SK-N-SH (cell line): ENCODE data around the gene NLK. TPM values are rescaled to one million over a fixed set of nuclear protein-coding genes. Genes with fewer than 3 reads are reported as not detected.
"Not testable (repeated sequence)": the region's sequence is repeated elsewhere in the genome, so short reads cannot be mapped to it uniquely, and the experiment has no call there.

ENCODE experiments used
- CTCF ChIA-PET: fragments of 300-600, 350-600 bp; formaldehyde crosslinking; extraction: SDS; loops from one replicate; lab custom pipeline; 2021; lab: Yijun Ruan, JAX
- POLR2A ChIA-PET: fragments of 350-600 bp; sonication (Branson Sonifier 250); formaldehyde crosslinking; extraction: SDS; loops from one replicate; lab custom pipeline; 2020; ENCODE audit warnings: antibody characterized with exemption, inconsistent platforms; lab: Yijun Ruan, JAX
- DNase-seq: peaks from one replicate; pipeline ENCODE4 v3.0.0; 2012
- H2AFZ ChIP-seq: fragments of 200-600 bp; sonication (generic); 2 replicates; pipeline ENCODE4 v1.8.1; 2016; ENCODE audit warnings: antibody characterized with exemption, mild to moderate bottlenecking, low read depth
- H3F3A ChIP-seq: fragments of 200-600 bp; sonication (generic); replicated peaks from 2 replicates; pipeline ENCODE3; 2016; ENCODE audit warnings: antibody characterized with exemption, mild to moderate bottlenecking; ENCODE audit not compliant: insufficient read depth
- H3K27ac ChIP-seq, 2 experiments: fragments of 200-500 bp in 1 of 2; fragments of 200-600 bp in 1 of 2; sonication (Bioruptor generic) in 1 of 2; sonication (generic), shearing (Covaris generic) in 1 of 2; 2 replicates each; pipeline versions ENCODE4 v1.5.1 to v1.6.1; 2014 to 2016; ENCODE audit warnings: low read depth in 2 of 2, inconsistent platforms in 1 of 2, low read length in 1 of 2, mild to moderate bottlenecking in 1 of 2, mixed read lengths in 1 of 2
- H3K27me3 ChIP-seq: fragments of 200-600 bp; sonication (generic), shearing (Covaris generic); 2 replicates; pipeline ENCODE4 v1.6.1; 2016; ENCODE audit warnings: mixed run types; ENCODE audit not compliant: insufficient read depth
- H3K36me3 ChIP-seq, 2 experiments: fragments of 200-500 bp in 1 of 2; fragments of 200-600 bp in 1 of 2; sonication (Bioruptor generic) in 1 of 2; sonication (generic) in 1 of 2; replicated peaks in 1 of 2; 2 replicates each; pipeline versions ENCODE3 to v1.5.1; 2014 to 2016; ENCODE audit warnings: low read length in 1 of 2, mild to moderate bottlenecking in 1 of 2; ENCODE audit not compliant: insufficient read depth in 2 of 2, control insufficient read depth in 1 of 2
- H3K4me1 ChIP-seq, 2 experiments: fragments of 200-500 bp in 1 of 2; fragments of 200-600 bp in 1 of 2; sonication (Bioruptor generic) in 1 of 2; sonication (generic), shearing (Covaris generic) in 1 of 2; 2 replicates each; pipeline versions ENCODE4 v1.5.1 to v1.6.1; 2014 to 2016; ENCODE audit warnings: low read depth in 1 of 2, low read length in 1 of 2, mixed run types in 1 of 2; ENCODE audit not compliant: insufficient read depth in 2 of 2, control insufficient read depth in 1 of 2
- H3K4me2 ChIP-seq: fragments of 200-600 bp; sonication (generic), shearing (Covaris generic); 2 replicates; pipeline ENCODE4 v1.6.1; 2017; ENCODE audit warnings: mixed run types
- H3K4me3 ChIP-seq, 2 experiments: fragments of 200-500 bp in 1 of 2; fragments of 200-600 bp in 1 of 2; sonication (Bioruptor generic) in 1 of 2; sonication (generic), shearing (Covaris generic) in 1 of 2; 2 replicates each; pipeline versions ENCODE4 v1.5.1 to v1.8.1; 2014 to 2016; ENCODE audit warnings: low read depth in 2 of 2, inconsistent platforms in 1 of 2, low read length in 1 of 2, mild to moderate bottlenecking in 1 of 2, mixed read lengths in 1 of 2, moderate library complexity in 1 of 2
- H3K79me2 ChIP-seq: fragments of 200-600 bp; sonication (generic); 2 replicates; pipeline ENCODE4 v1.8.1; 2017; ENCODE audit warnings: mild to moderate bottlenecking; ENCODE audit not compliant: insufficient read depth
- H3K9ac ChIP-seq: fragments of 200-600 bp; sonication (generic); 2 replicates; pipeline ENCODE4 v1.6.1; 2017; ENCODE audit warnings: mixed run types
- H3K9me2 ChIP-seq: fragments of 200-600 bp; sonication (generic); 2 replicates; pipeline ENCODE4 v1.6.1; 2017; ENCODE audit warnings: mixed run types
- H3K9me3 ChIP-seq: fragments of 200-600 bp; sonication (generic); 2 replicates; pipeline ENCODE4 v1.6.1; 2017; ENCODE audit warnings: mixed run types, mild to moderate bottlenecking, moderate library complexity
- H4K20me1 ChIP-seq: fragments of 200-600 bp; sonication (generic); 2 replicates; pipeline ENCODE4 v1.6.1; 2017; ENCODE audit warnings: mild to moderate bottlenecking, mixed run types; ENCODE audit not compliant: insufficient read depth
- CHD2 ChIP-seq: fragments of 150-350 bp; IDR thresholded peaks from 2 replicates; pipeline ENCODE4 v1.6.1; 2018; ENCODE audit warnings: low read length; ENCODE audit not compliant: partially characterized antibody
- EP300 ChIP-seq, 2 experiments: IDR thresholded peaks; 2 replicates each; pipeline versions ENCODE4 v1.4.0 to v1.6.1; 2012; ENCODE audit warnings: borderline replicate concordance in 1 of 2, low read depth in 1 of 2, low read length in 1 of 2
- FOXJ3 ChIP-seq: sonication (generic); formaldehyde crosslinking; IDR thresholded peaks from 2 replicates; pipeline ENCODE4 v1.5.1; 2020; ENCODE audit warnings: mild to moderate bottlenecking, missing genetic modification reagents
- GABPA ChIP-seq: IDR thresholded peaks from 2 replicates; pipeline ENCODE4 v1.4.0; 2012; ENCODE audit warnings: low read depth, mild to moderate bottlenecking
- GATA2 ChIP-seq: sonication (generic); formaldehyde crosslinking; IDR thresholded peaks from 2 replicates; pipeline ENCODE4 v1.5.0; 2020; ENCODE audit warnings: mild to moderate bottlenecking, missing genetic modification reagents
- IRF3 ChIP-seq: fragments of 150-350 bp; IDR thresholded peaks from 2 replicates; pipeline ENCODE4 v1.6.1; 2016; ENCODE audit warnings: mild to moderate bottlenecking, low read depth, low read length
- MAX ChIP-seq: IDR thresholded peaks from 2 replicates; pipeline ENCODE4 v1.4.0; 2012; ENCODE audit warnings: low read depth
- PBX3 ChIP-seq: IDR thresholded peaks from 2 replicates; pipeline ENCODE4; 2012
- POLR2AphosphoS5 ChIP-seq: IDR thresholded peaks from 2 replicates; pipeline ENCODE4 v1.6.1; 2012; ENCODE audit warnings: low read depth, low read length
- RAD21 ChIP-seq: IDR thresholded peaks from 2 replicates; pipeline ENCODE4 v1.6.1; 2012; ENCODE audit warnings: mild to moderate bottlenecking, low read length
- RCOR1 ChIP-seq: fragments of 150-350 bp; IDR thresholded peaks from 2 replicates; pipeline ENCODE4 v1.6.1; 2017; ENCODE audit warnings: antibody characterized with exemption, low read length
- RXRA ChIP-seq: IDR thresholded peaks from 2 replicates; pipeline ENCODE4 v1.4.0; 2012; ENCODE audit warnings: low read depth, mild to moderate bottlenecking, borderline replicate concordance
- TCF12 ChIP-seq: IDR thresholded peaks from 2 replicates; pipeline ENCODE4 v1.4.0; 2012
- TEAD4 ChIP-seq: IDR thresholded peaks from 2 replicates; pipeline ENCODE4 v1.4.0; 2012; ENCODE audit warnings: mild to moderate bottlenecking, borderline replicate concordance; ENCODE audit not compliant: insufficient read depth
- YY1 ChIP-seq: IDR thresholded peaks from 2 replicates; pipeline ENCODE4 v1.4.0; 2012; ENCODE audit warnings: low read depth, mild to moderate bottlenecking
- WGBS: methylation state at CpG from one replicate; pipeline ENCODE4 v1.1.6; 2017; ENCODE audit warnings: low lambda C conversion rate; 5-methylcytosine and 5-hydroxymethylcytosine counted together
- polyA plus RNA-seq, 3 experiments: library from polyadenylated mRNA; depleted of rRNA; stranded (reverse); fragments of >200 nt; gene quantifications; 2 replicates each; pipeline ENCODE4 v1.2.3, GENCODE V29; 2012

The NLK gene
- polyA plus RNA-seq, 1 of the 3 experiments (the other 2 are of a cell fraction): 12.3 TPM

- Histone ChIP-seq H4K20me1 (no peaks in the 10 kb centered on the region), H3K9me2 (no peaks in the 10 kb centered on the region), H3K36me3 (peaks cover 11 to 35% of the 10 kb centered on the region in 2 experiments), H3K9me3 (no peaks in the 10 kb centered on the region), H3K4me1 (peaks cover 0 to 36% of the 10 kb centered on the region in 2 experiments; a peak in 2 of 4 replicates), H3K27me3 (no peaks in the 10 kb centered on the region), H3K4me3 (no peak overlapping the region), H2AFZ (no peak overlapping the region), H3K9ac (no peak overlapping the region), H3F3A (no peaks in the 10 kb centered on the region), H3K4me2 (no peak overlapping the region), H3K79me2 (no peaks in the 10 kb centered on the region), H3K27ac (no peak overlapping the region)
- POLR2A ChIA-PET: no interaction called here
- CTCF ChIA-PET: no interaction called here
- TF ChIP-seq TCF12: no peak
- no peak for TF ChIP-seq GABPA
- TF ChIP-seq EP300 (IDR thresholded peaks at IDR 0.05; ENCODE audit: borderline replicate concordance in 1 of 2, low read depth in 1 of 2, low read length in 1 of 2): no peak
- TF ChIP-seq RCOR1: no peak
- no peak for TF ChIP-seq FOXJ3 (CRISPR knock-in tag)
- TF ChIP-seq TEAD4: no peak
- no peak for TF ChIP-seq RXRA
- TF ChIP-seq RAD21: no peak
- TF ChIP-seq POLR2AphosphoS5: no peak
- no peak for TF ChIP-seq CHD2
- TF ChIP-seq YY1: no peak
- TF ChIP-seq MAX: no peak
- TF ChIP-seq PBX3: no peak
- TF ChIP-seq IRF3: no peak
- TF ChIP-seq GATA2 (CRISPR knock-in tag): no peak
- 97% methylated on average over 5 of the region's 5 CpGs for WGBS
- DNase-seq: no peak
Measured at GRCh38 chr17:28185658-28186057, 143.2 kb downstream of the NLK start.

GRCh38 chr17:28186472-28186871, 144.0 kb downstream of the NLK start:
- H3K4me3 ChIP-seq, H3K4me2 ChIP-seq, POLR2A ChIA-PET, H3F3A ChIP-seq, H3K9me3 ChIP-seq, H3K79me2 ChIP-seq, H3K27me3 ChIP-seq, DNase-seq, H4K20me1 ChIP-seq, H2AFZ ChIP-seq, H3K27ac ChIP-seq, H3K9me2 ChIP-seq, CTCF ChIA-PET, H3K9ac ChIP-seq: not testable (repeated sequence)
- Histone ChIP-seq H3K4me1 (peaks cover 0 to 36% of the 10 kb centered on the region in 2 experiments; a peak in 2 of 4 replicates), H3K36me3 (peaks cover 11 to 43% of the 10 kb centered on the region in 2 experiments)
- WGBS: 93% methylated on average over 3 of the region's 3 CpGs
